HUES64 (cell line): ENCODE data around the gene CREB3L1.

Source experiments
- H3K27ac ChIP-seq: 2 replicates; pipeline ENCODE4 v1.7.0; 2013; ENCODE audit warnings: low read depth, low read length, inconsistent platforms
- H3K27me3 ChIP-seq: 2 replicates; pipeline ENCODE4 v1.6.1; 2013; ENCODE audit warnings: mild to moderate bottlenecking, low read length; ENCODE audit not compliant: insufficient read depth
- H3K36me3 ChIP-seq: 2 replicates; pipeline ENCODE4 v1.6.1; 2013; ENCODE audit warnings: mild to moderate bottlenecking, low read length; ENCODE audit not compliant: insufficient read depth
- H3K4me1 ChIP-seq: 2 replicates; pipeline ENCODE4 v1.6.1; 2013; ENCODE audit warnings: mild to moderate bottlenecking, low read length, moderate library complexity; ENCODE audit not compliant: insufficient read depth
- H3K4me3 ChIP-seq: 2 replicates; pipeline ENCODE4 v1.5.1; 2013; ENCODE audit warnings: mild to moderate bottlenecking, low read length, moderate library complexity
- H3K9ac ChIP-seq: 2 replicates; pipeline ENCODE4 v1.6.1; 2013; ENCODE audit warnings: mild to moderate bottlenecking, low read depth, low read length
- H3K9me3 ChIP-seq: 2 replicates; pipeline ENCODE4 v1.6.1; 2013; ENCODE audit warnings: low read depth, low read length; ENCODE audit not compliant: insufficient read depth
- WGBS: fragments of 150-250, 120-280 bp; methylation state at CpG from one replicate; pipeline ENCODE4 v1.1.7; 2013; ENCODE audit warnings: missing lambda C conversion rate; 5-methylcytosine and 5-hydroxymethylcytosine counted together

Gene CREB3L1

GRCh38 chr11:46351148-46351547 lies 73.7 kb downstream of the CREB3L1 start:
- 90% methylated on average over 8 of the region's 8 CpGs for WGBS
- Histone ChIP-seq H3K9ac (no peak overlapping the region), H3K27me3 (peaks cover 8% of the 10 kb centered on the region; the same call in 1 of the 2 replicates), H3K36me3 (peaks cover 8% of the 10 kb centered on the region; the same call in 1 of the 2 replicates), H3K9me3 (no peaks in the 10 kb centered on the region), H3K27ac (no peak overlapping the region), H3K4me3 (no peak overlapping the region), H3K4me1 (peaks cover 51% of the 10 kb centered on the region)

DNA sequence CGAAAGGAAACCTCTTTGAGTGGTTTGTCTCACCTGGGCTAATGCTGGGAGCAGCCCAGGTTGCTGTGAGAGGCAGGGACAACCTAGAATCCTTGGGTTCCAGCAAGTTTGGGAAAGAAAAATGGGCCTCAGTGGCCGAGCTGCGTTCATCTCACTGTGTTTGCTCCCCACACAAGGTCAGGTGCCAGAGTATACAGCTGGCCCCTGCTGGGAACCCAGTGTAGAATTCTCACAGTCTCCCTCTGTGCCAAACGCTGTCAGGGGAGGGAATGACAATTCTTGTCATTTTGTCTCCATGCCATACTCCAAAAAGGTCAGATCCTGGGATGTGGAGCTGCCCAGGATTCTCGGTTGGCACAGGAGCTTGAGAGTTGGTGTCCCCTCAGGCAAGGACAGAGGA lies 74.1 kb downstream of the CREB3L1 start:
- H3K36me3 ChIP-seq, result peaks cover 12% of the 10 kb centered on the region; the same call in 1 of the 2 replicates
- no peak overlapping the region for H3K4me3 ChIP-seq
- H3K4me1 ChIP-seq, result peaks cover 53% of the 10 kb centered on the region
- no peak overlapping the region for H3K27ac ChIP-seq
- WGBS, result 69% methylated on average over 5 of the region's 5 CpGs
- H3K9ac ChIP-seq, result no peak overlapping the region; the same call in 1 of the 2 replicates
- peaks cover 4% of the 10 kb centered on the region; the same call in 1 of the 2 replicates for H3K27me3 ChIP-seq
- H3K9me3 ChIP-seq, result no peaks in the 10 kb centered on the region

DNA sequence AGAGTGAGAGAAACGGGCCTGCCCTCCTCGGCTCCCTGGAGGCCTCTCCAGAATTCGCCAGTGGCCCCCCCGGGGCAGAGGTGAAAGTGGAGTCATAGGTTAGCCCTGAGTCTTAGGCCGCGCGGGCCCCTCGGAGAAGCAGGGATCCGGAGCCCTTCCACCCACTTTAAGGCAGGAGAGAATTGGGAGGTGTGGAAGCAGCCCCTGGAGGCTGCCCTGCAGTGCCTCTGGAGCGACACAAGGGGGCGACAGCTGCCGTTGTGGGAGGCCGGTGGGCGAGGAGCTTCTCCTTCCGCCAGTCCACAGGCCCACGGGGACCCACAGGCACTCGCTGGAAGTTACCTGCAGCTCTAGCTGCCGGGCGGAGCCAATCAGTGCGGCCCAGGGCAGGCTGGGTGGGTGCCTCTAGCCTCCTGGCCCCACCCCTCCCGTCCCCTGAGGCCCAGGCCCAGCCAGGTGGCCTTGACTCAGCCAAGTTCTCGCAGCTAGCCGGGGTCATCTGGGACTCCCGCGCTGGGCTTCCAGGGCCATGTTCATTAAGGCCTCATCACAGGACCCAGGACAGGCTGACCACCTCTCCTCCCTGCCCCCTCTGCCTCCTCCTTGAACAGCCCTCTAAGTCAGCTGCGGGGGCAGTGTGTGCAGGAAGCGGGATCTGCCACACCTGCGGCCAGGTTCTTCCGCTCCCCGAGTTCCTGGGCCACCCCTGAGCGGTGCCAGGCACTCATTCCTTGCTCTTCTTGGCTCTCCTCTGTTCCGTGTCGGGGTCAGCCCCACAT lies 74.8 kb downstream of the CREB3L1 start:
- Histone ChIP-seq H3K9ac (no peak overlapping the region; the same call in 1 of the 2 replicates), H3K36me3 (peaks cover 12% of the 10 kb centered on the region; the same call in 1 of the 2 replicates), H3K9me3 (no peaks in the 10 kb centered on the region), H3K27ac (peak overlapping the region; percentile 24; the same call in 1 of the 2 replicates), H3K27me3 (no peaks in the 10 kb centered on the region), H3K4me3 (no peak overlapping the region), H3K4me1 (peaks cover 56% of the 10 kb centered on the region)
- WGBS, result 58% methylated on average over 33 of the region's 33 CpGs

GRCh38 chr11:46353698-46354097 lies 76.2 kb downstream of the CREB3L1 start:
- Histone ChIP-seq H3K4me1 (peaks cover 50% of the 10 kb centered on the region), H3K27ac (no peak overlapping the region), H3K9me3 (no peaks in the 10 kb centered on the region), H3K27me3 (no peaks in the 10 kb centered on the region), H3K36me3 (peaks cover 12% of the 10 kb centered on the region; the same call in 1 of the 2 replicates), H3K4me3 (no peak overlapping the region), H3K9ac (no peak overlapping the region)
- WGBS, result 45% methylated on average over 9 of the region's 9 CpGs

DNA sequence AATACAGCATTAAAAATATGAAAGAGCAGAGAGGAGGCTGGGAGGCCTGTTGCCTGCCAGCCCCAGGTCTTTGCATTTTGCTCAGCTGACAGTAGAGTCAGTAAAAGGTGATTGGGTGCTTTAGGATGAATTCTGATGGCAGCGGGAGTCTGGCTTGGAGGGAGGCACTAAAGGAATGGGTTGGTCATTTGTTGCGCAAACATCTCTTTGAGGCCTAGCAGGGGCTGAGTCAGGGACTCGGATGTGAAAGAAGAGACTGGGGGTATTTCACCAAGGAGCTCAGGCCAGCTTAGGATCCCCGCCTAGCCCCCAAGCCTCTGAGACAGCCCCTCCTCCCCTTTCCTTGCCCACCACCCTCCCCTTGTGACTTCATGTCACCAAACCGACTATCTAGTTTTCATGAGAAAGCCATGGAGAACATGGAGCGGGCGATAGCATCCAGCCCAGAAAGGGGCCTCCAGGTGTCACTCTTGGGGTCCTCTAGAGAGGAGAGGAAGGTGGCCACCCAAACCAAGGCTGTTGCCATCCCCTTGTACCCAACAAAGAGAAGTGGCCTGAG lies 79.5 kb downstream of the CREB3L1 start:
- no peaks in the 10 kb centered on the region for H3K27me3 ChIP-seq
- H3K27ac ChIP-seq, result no peak overlapping the region
- H3K4me3 ChIP-seq, result no peak overlapping the region
- no peak overlapping the region for H3K9ac ChIP-seq
- 68% methylated on average over 7 of the region's 7 CpGs for WGBS
- H3K9me3 ChIP-seq, result no peaks in the 10 kb centered on the region
- H3K4me1 ChIP-seq, result peaks cover 33% of the 10 kb centered on the region
- 0 out of 2 replicates have a peak, but pooled peaks cover 5% of the 10 kb centered on the region for H3K36me3 ChIP-seq

DNA sequence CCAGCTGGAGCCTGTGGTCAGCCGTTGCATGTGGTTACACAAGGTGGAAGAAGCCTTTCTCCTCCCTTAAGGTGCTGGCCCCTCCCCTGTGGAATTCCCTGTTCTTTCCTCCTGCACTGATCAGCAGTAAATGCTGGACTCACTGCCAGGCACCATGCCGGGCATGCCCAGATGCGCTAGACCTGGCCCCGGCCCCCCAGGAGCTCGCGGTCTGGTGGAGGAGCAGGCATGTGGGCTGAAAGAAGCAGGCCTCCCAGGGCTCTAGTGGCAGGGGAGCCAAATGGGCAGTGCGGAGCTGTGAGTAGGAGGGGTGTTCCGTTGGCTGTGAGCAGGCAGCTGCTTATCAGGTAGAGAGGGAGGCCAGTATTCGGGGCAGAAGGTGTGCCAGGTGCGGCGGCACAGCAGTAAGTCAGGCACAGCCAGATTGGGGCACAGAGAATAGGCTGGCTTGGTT lies 80.0 kb downstream of the CREB3L1 start:
- Histone ChIP-seq H3K36me3 (0 out of 2 replicates have a peak, but pooled peaks cover 5% of the 10 kb centered on the region), H3K4me1 (peaks cover 31% of the 10 kb centered on the region), H3K27ac (no peak overlapping the region), H3K9me3 (no peaks in the 10 kb centered on the region), H3K9ac (no peak overlapping the region), H3K4me3 (no peak overlapping the region), H3K27me3 (no peaks in the 10 kb centered on the region)
- 84% methylated on average over 11 of the region's 11 CpGs for WGBS

- no CpG with 5 or more reads among the region's 1 CpG for WGBS
- Histone ChIP-seq H3K9me3 (no peaks in the 10 kb centered on the region), H3K9ac (no peak overlapping the region), H3K4me1 (peaks cover 23% of the 10 kb centered on the region), H3K36me3 (0 out of 2 replicates have a peak, but pooled peaks cover 5% of the 10 kb centered on the region), H3K4me3 (no peak overlapping the region), H3K27ac (no peak overlapping the region), H3K27me3 (no peaks in the 10 kb centered on the region)
These were observed 82.5 kb downstream of the CREB3L1 start for GRCh38 chr11:46359953-46360352.

- Histone ChIP-seq H3K4me3 (no peak overlapping the region), H3K27me3 (no peaks in the 10 kb centered on the region)
These were observed 83.4 kb downstream of the CREB3L1 start for GRCh38 chr11:46360878-46361277.

GRCh38 chr11:46361283-46362155 lies 84.1 kb downstream of the CREB3L1 start:
- Histone ChIP-seq H3K4me3 (no peak overlapping the region), H3K9ac (no peak overlapping the region), H3K27ac (peak overlapping the region; percentile 40; the same call in 1 of the 2 replicates), H3K36me3 (0 out of 2 replicates have a peak, but pooled peaks cover under 1% of the 10 kb centered on the region), H3K4me1 (peaks cover 21% of the 10 kb centered on the region), H3K9me3 (no peaks in the 10 kb centered on the region), H3K27me3 (no peaks in the 10 kb centered on the region)
- 67% methylated on average over 24 of the region's 26 CpGs for WGBS

More at GRCh38 chr11:46360878-46361277, 83.4 kb downstream of the CREB3L1 start:
- H3K9me3 ChIP-seq, result no peaks in the 10 kb centered on the region
- peak overlapping the region; percentile 40; the same call in 1 of the 2 replicates for H3K27ac ChIP-seq
- 0 out of 2 replicates have a peak, but pooled peaks cover 5% of the 10 kb centered on the region for H3K36me3 ChIP-seq
- peaks cover 23% of the 10 kb centered on the region for H3K4me1 ChIP-seq
- H3K9ac ChIP-seq, result no peak overlapping the region
- WGBS, result 90% methylated on average over 6 of the region's 7 CpGs

DNA sequence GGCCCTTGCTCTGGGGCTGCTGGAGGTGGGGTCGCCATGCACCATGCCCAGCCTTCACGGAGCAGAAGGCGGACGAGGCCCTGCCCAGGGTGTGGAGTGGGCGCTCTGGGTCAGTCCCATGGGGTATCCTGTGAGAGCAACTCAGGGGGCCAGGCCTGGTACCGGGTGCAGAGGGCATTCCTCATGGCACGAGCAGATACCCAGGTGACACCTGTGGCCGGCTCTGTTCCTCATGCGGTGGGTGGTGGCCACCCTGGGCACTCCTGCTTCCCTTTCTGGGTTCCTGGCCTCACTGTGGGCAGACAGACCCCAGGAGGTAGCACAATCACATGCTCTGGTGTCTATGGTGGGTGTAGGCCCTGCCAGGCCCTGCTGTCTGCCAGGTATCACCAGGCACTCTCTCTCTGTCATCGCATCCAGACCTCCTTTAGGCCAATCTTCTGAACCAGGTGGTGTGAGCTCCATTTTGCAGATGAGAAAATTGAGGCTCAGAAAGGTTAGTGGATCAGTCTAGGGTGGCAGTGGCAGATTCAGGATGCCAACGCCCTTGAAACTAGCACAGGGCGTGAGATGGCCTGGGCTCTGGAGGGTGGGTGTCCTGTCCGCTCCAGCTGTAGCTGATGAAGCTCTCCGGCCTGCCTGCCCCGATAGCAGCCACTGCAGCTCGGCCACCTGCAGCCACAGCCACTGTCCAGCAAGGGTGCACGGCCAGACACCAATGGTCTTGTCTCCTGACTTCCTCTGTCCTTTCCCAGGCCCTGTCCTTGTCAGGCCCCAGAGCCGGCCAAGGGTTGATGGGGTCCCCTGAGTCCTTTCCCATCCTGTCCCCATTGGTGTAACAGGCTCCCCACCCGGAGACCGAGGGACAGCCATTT lies 84.9 kb downstream of the CREB3L1 start:
- 0 out of 2 replicates have a peak overlapping the region, but pooled peaks have one; percentile 35 for H3K27ac ChIP-seq
- peaks cover 12% of the 10 kb centered on the region; the same call in 1 of the 2 replicates for H3K4me1 ChIP-seq
- H3K9me3 ChIP-seq, result no peaks in the 10 kb centered on the region
- H3K4me3 ChIP-seq, result no peak overlapping the region
- WGBS, result 92% methylated on average over 20 of the region's 20 CpGs
- H3K27me3 ChIP-seq, result no peaks in the 10 kb centered on the region
- H3K9ac ChIP-seq, result no peak overlapping the region; the same call in 1 of the 2 replicates
- H3K36me3 ChIP-seq, result no peaks in the 10 kb centered on the region
